DMS53 treated with DMSO at 0.1 percent for 48 hours (cell line): ENCODE data around the gene SPRYD3.
"Not testable (repeated sequence)": the region's sequence is repeated elsewhere in the genome, so short reads cannot be mapped to it uniquely, and the experiment has no call there.

Experiments used
- DNase-seq: peaks from one replicate; lab custom pipeline; 2025; ENCODE audit not compliant: unreplicated experiment; lab: John Stamatoyannopoulos, UW

The SPRYD3 gene

GRCh38 chr12:53079226-53080117, at the start of gene SPRYD3:
SPRYD3 (minus strand) TSS chr12:53079390; CDS start chr12:53079333, 57 bp downstream.
- peak; percentile 85 for DNase-seq

- no peak for DNase-seq
These were observed 48.0 kb upstream of the SPRYD3 start for GRCh38 chr12:53127169-53127568.

GRCh38 chr12:53124352-53124723, 45.1 kb upstream of the SPRYD3 start:
- DNase-seq: no peak

GRCh38 chr12:53123578-53124351, 44.6 kb upstream of the SPRYD3 start:
- DNase-seq: no peak

GRCh38 chr12:53122961-53123468, 43.8 kb upstream of the SPRYD3 start:
- no peak for DNase-seq

GRCh38 chr12:53120685-53121525, 41.7 kb upstream of the SPRYD3 start:
- no peak for DNase-seq

- no peak for DNase-seq
These were observed 39.6 kb upstream of the SPRYD3 start for GRCh38 chr12:53118751-53119300.

GRCh38 chr12:53115891-53116648, 36.9 kb upstream of the SPRYD3 start:
- no peak for DNase-seq

- no peak for DNase-seq
These were observed 36.1 kb upstream of the SPRYD3 start for GRCh38 chr12:53115112-53115890.

GRCh38 chr12:53113951-53114350, 34.8 kb upstream of the SPRYD3 start:
- DNase-seq: no peak

GRCh38 chr12:53113136-53113705, 34.0 kb upstream of the SPRYD3 start:
- DNase-seq: no peak

GRCh38 chr12:53112431-53112830, 33.2 kb upstream of the SPRYD3 start:
- DNase-seq: not testable (repeated sequence)

- DNase-seq: no peak
These were observed 27.9 kb upstream of the SPRYD3 start for GRCh38 chr12:53107122-53107521.

GRCh38 chr12:53105712-53106439, 26.7 kb upstream of the SPRYD3 start:
- no peak for DNase-seq

GRCh38 chr12:53105256-53105655, 26.1 kb upstream of the SPRYD3 start:
- no peak for DNase-seq

GRCh38 chr12:53103860-53104305, 24.7 kb upstream of the SPRYD3 start:
- no peak for DNase-seq

- DNase-seq: peak; percentile 85
These were observed 24.0 kb upstream of the SPRYD3 start, which contains the start of gene SOAT2 for GRCh38 chr12:53102883-53103807. SOAT2 (plus strand) TSS chr12:53103486; CDS start chr12:53103578, 92 bp downstream.
